Ishikawa (cell line): ENCODE measurements around the gene MAP3K5.

Experiments used
- CEBPB ChIP-seq: IDR thresholded peaks from 2 replicates; pipeline ENCODE4 v1.6.1; 2012
- CREB1 ChIP-seq: IDR thresholded peaks from 2 replicates; pipeline ENCODE4 v1.6.1; 2012; ENCODE audit warnings: low read depth
- EGR1 ChIP-seq: IDR thresholded peaks from 2 replicates; pipeline ENCODE4 v1.6.1; 2012
- EP300 ChIP-seq: IDR thresholded peaks from 2 replicates; pipeline ENCODE4 v1.6.1; 2012; ENCODE audit warnings: borderline replicate concordance
- FOXM1 ChIP-seq: IDR thresholded peaks from 2 replicates; pipeline ENCODE4 v1.6.1; 2012; ENCODE audit warnings: low read depth, borderline replicate concordance
- MAX ChIP-seq: IDR thresholded peaks from 2 replicates; pipeline ENCODE4 v1.6.1; 2012
- NFIC ChIP-seq: IDR thresholded peaks from 2 replicates; pipeline ENCODE4 v1.6.1; 2012
- RAD21 ChIP-seq: IDR thresholded peaks from 2 replicates; pipeline ENCODE4 v1.6.1; 2012; ENCODE audit warnings: low read depth
- REST ChIP-seq: IDR thresholded peaks from 2 replicates; pipeline ENCODE4 v1.6.1; 2012; ENCODE audit warnings: low read depth, mild to moderate bottlenecking
- TAF1 ChIP-seq: IDR thresholded peaks from 2 replicates; pipeline ENCODE4 v1.6.1; 2012; ENCODE audit warnings: low read depth, mild to moderate bottlenecking
- TEAD4 ChIP-seq: IDR thresholded peaks from 2 replicates; pipeline ENCODE4 v1.6.1; 2012
- USF1 ChIP-seq: IDR thresholded peaks from 2 replicates; pipeline ENCODE4 v1.6.1; 2012
- YY1 ChIP-seq: IDR thresholded peaks from 2 replicates; pipeline ENCODE4 v1.6.1; 2012; ENCODE audit warnings: low read depth
- ZBTB7A ChIP-seq: IDR thresholded peaks from 2 replicates; pipeline ENCODE4 v1.6.1; 2012; ENCODE audit warnings: low read depth

- no peak for TF ChIP-seq USF1
- TF ChIP-seq TAF1: no peak
- no peak for TF ChIP-seq CREB1
- TF ChIP-seq RAD21: no peak
- no peak for TF ChIP-seq FOXM1
- TF ChIP-seq EP300: no peak
- TF ChIP-seq REST: no peak
- TF ChIP-seq CEBPB: no peak
- TF ChIP-seq ZBTB7A: no peak
- TF ChIP-seq NFIC: no peak
- TF ChIP-seq MAX: no peak
- no peak for TF ChIP-seq YY1
- no peak for TF ChIP-seq EGR1
- no peak for TF ChIP-seq TEAD4
Measured at GRCh38 chr6:136607204-136607931, 184.9 kb downstream of the MAP3K5 start.
